Measurements from ENCODE around the gene GJA9.

Gene GJA9

DNA sequence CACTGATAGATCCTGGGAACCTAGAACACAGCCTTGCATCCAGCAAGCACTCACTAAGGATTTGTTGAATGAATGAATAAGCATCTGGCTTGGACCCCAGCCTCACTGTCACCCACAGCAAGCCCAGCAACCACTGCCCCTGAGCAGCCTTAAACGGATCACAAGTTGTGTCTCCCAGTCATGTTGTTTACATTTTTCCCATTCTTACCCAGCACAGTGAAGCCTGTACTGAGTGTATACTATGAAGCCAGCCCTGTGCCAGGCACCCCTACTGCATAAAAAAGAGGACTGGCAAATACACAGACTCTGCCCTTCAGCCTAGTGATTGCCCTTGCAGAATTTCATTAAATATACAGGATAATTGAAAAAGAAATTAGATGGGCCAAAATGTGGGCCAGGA, 52.0 kb downstream of the GJA9 start:
- no peak for DNase-seq

DNA sequence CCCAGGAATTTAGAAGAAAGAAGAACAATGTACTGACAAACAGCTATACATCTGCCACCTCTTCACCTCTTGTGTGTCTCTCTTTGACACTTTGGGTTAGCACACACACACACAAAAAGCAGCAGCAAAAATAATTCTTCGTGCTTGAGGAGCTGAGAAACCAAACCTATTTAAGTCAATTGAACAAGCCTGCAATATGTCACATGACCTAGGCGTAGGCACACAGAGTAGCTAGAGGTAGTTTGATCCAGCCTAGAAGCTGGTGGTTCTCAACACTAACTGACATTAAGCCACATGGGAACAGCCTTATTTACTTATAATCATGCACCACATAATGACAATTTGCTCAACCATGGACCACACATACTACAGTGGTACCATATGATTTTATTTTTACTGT, 54.1 kb downstream of the GJA9 start:
- DNase-seq = peak; percentile 50 to 57

DNA sequence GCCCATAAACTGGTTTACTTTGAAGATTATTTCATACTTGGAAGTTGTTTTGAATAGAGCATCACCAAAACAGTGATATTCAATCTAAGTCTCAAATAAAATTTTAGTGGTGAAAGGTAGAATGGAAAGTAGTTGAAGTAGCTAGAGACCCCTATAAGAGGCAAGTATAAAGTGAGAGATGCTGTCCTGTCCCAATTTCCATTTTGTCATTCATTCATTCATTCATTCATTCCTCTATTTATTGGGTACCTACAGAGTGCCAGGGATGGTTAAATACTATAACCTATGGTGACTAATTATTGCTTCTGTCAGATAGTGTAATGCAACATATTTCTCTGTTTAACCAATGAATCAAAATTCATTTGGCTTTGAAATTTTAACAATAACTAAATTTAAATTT, 54.5 kb downstream of the GJA9 start:
- no peak for DNase-seq

- no peak for DNase-seq
Observed at GRCh38 chr1:38826262-38826661, 55.1 kb downstream of the GJA9 start.

All from NCI-H526 (cell line).